Measurements from ENCODE around the gene HECTD4. TPM values are rescaled to one million over a fixed set of nuclear protein-coding genes. Genes with fewer than 3 reads are reported as not detected.

Gene HECTD4
- total and polyA plus RNA-seq, 4 donors, result 4.3 to 80.1 (median 25.5) TPM

DNA sequence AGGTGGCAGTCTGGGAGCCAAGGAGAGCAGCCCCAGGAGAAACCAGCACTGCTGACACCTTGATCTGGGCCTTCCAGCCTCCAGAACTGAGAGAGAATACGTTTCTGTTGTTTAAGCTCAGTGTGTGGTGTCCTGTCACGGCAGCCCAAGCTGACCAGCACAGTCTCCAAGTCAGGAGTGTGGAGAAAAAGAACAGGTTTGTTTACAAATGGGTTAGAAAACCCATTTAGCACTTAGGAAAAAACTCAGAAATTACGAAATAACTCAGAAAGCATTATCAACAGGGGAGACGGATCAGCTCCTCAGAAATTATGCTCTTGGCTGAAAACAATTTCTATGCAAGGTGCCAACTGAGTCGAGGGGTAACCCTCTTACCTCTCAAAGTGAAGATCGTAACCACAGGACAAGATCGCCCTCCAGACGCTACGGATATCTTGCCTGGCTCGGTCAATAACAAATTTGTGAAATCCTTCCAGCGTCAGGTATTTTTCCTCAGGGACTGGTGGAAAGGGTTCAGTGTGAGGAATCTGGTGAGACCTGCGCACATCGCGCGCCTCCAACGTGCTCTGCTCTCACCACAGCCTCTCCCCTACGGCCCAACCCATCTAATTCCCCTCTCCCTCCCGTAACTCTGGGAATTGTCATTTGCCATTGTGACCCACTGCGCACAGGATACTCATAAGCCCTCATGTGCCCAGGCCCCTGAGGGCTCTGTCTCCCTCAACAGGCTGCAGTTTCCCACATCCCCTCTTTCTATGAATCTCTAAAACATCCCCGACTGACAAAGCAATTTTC lies 206.7 kb downstream of the HECTD4 start:
- no peaks in the 10 kb centered on the region for H3K4me1 ChIP-seq (ENCODE audit: control insufficient read depth in 4 of 4, insufficient read depth in 4 of 4, low read length in 3 of 4)
- H3K27me3 ChIP-seq (ENCODE audit: control insufficient read depth in 4 of 4, insufficient read depth in 4 of 4, low read length in 3 of 4), result no peaks in the 10 kb centered on the region
- no peak overlapping the region for H3K27ac ChIP-seq (ENCODE audit: low read depth in 1 of 2, low read length in 2 of 2)
- peaks cover 22 to 66% (median 37%) of the 10 kb centered on the region in 4 donors for H3K36me3 ChIP-seq (ENCODE audit: control insufficient read depth in 4 of 4, insufficient read depth in 3 of 4, low read depth in 1 of 4, low read length in 3 of 4)
- H3K4me3 ChIP-seq (ENCODE audit: low read depth in 1 of 3, low read length in 3 of 3), result no peak overlapping the region
- no peaks in the 10 kb centered on the region for H3K9me3 ChIP-seq (ENCODE audit: control insufficient read depth in 4 of 4, low read length in 3 of 4)
- no peak overlapping the region for H3K9ac ChIP-seq (ENCODE audit: low read depth in 1 of 2, low read length in 2 of 2)
- no peak for DNase-seq (ENCODE audit: low spot score)
- TF ChIP-seq EGR1 (IDR thresholded peaks at IDR 0.05; ENCODE audit: low read depth in 2 of 2) (no peak), FOXA2 (IDR thresholded peaks at IDR 0.05) (no peak), YY1 (IDR thresholded peaks at IDR 0.05) (no peak), ATF3 (IDR thresholded peaks at IDR 0.05) (no peak), HNF4G (IDR thresholded peaks at IDR 0.05) (no peak), GABPA (IDR thresholded peaks at IDR 0.05 in 1 of 2, conservative IDR thresholded peaks at IDR 0.05 in 1 of 2) (no peak), RAD21 (IDR thresholded peaks at IDR 0.05) (no peak), NR2F2 (IDR thresholded peaks at IDR 0.05) (no peak), CTCF (IDR thresholded peaks at IDR 0.05; ENCODE audit: low read depth, low read length, missing input control) (no peak), REST (IDR thresholded peaks at IDR 0.05) (no peak), RXRA (IDR thresholded peaks at IDR 0.05) (no peak), FOXA1 (IDR thresholded peaks at IDR 0.05) (no peak), TAF1 (conservative IDR thresholded peaks at IDR 0.05) (no peak), JUND (IDR thresholded peaks at IDR 0.05) (no peak), HNF4A (conservative IDR thresholded peaks at IDR 0.05) (no peak), SP1 (IDR thresholded peaks at IDR 0.05) (no peak)
- WGBS, result 97% methylated on average over 20 of the region's 20 CpGs

DNA sequence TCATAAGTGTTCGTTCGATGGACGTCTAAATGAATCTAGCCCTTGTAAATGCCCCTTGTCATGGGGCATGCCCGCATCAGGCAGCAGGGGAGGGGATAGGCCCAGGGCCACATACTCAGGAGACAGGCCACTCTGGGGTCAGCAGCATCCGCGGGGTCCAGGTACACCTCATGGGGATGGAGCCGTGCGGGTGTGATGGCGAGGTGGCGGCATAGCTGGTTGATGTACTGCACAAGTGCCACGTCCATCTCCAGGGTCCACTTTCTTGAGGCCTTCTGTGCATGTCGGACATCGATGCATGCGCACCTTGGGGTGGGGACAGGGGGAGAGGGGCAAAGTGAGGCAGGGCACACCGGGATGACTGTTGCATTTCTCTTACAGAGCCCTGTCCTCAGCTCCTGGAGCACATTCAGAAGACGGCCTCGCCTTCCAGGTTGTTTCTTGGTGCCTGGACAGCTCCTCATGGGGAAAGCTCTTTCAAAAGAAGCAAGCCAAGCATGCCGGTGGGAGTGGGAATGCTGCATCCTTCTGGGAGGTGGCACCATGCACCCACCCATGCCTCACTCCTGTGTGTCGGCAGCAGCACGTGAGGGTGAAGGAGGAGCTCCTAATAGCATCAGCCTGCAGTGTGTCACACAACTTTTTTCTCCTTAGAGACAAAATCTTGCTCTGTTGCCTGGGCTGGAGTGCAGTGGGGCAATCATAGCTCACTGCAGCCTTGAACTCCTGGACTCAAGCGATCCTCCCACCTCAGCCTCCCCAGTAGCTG lies 209.5 kb downstream of the HECTD4 start:
- Histone ChIP-seq H3K9ac (ENCODE audit: low read depth in 1 of 2, low read length in 2 of 2) (no peak overlapping the region), H3K27ac (ENCODE audit: low read depth in 1 of 2, low read length in 2 of 2) (no peak overlapping the region), H3K36me3 (ENCODE audit: control insufficient read depth in 4 of 4, insufficient read depth in 3 of 4, low read depth in 1 of 4, low read length in 3 of 4) (peaks cover 12 to 72% (median 28%) of the 10 kb centered on the region in 4 donors), H3K9me3 (ENCODE audit: control insufficient read depth in 4 of 4, low read length in 3 of 4) (no peaks in the 10 kb centered on the region), H3K4me3 (ENCODE audit: low read depth in 1 of 3, low read length in 3 of 3) (no peak overlapping the region), H3K4me1 (ENCODE audit: control insufficient read depth in 4 of 4, insufficient read depth in 4 of 4, low read length in 3 of 4) (no peaks in the 10 kb centered on the region), H3K27me3 (ENCODE audit: control insufficient read depth in 4 of 4, insufficient read depth in 4 of 4, low read length in 3 of 4) (no peaks in the 10 kb centered on the region)
- 96% methylated on average over 21 of the region's 21 CpGs for WGBS
- TF ChIP-seq FOXA1 (IDR thresholded peaks at IDR 0.05) (no peak), TAF1 (conservative IDR thresholded peaks at IDR 0.05) (no peak), RXRA (IDR thresholded peaks at IDR 0.05) (no peak), GABPA (IDR thresholded peaks at IDR 0.05 in 1 of 2, conservative IDR thresholded peaks at IDR 0.05 in 1 of 2) (no peak), CTCF (IDR thresholded peaks at IDR 0.05; ENCODE audit: low read depth, low read length, missing input control) (no peak)
- no peak for DNase-seq (ENCODE audit: low spot score)

Measured in liver (tissue), 9 donors.